ENCODE measurements around the gene MEN1.

The MEN1 gene

GRCh38 chr11:64778473-64779298 lies 31.7 kb downstream of the MEN1 start, which contains the start of gene SF1:
TSS of gene SF1 (minus strand) at chr11:64778542. CDS start at chr11:64778392, 150 bp downstream.
- peak; percentile 96 to 100 (median 99) for DNase-seq

GRCh38 chr11:64778223-64778472 lies 32.2 kb downstream of the MEN1 start:
- no peak for DNase-seq

GRCh38 chr11:64777449-64778222 lies 32.7 kb downstream of the MEN1 start:
- peak; percentile 63 to 92 (median 72) for DNase-seq

- DNase-seq, result no peak
Measured at GRCh38 chr11:64776875-64777274, 33.5 kb downstream of the MEN1 start.

GRCh38 chr11:64776425-64776824 lies 33.9 kb downstream of the MEN1 start:
- no peak for DNase-seq

GRCh38 chr11:64774144-64774543 lies 36.2 kb downstream of the MEN1 start:
- no peak for DNase-seq

- DNase-seq, result no peak
Measured at GRCh38 chr11:64772303-64773018, 37.9 kb downstream of the MEN1 start.

- no peak for DNase-seq
Measured at GRCh38 chr11:64771861-64772260, 38.5 kb downstream of the MEN1 start.

GRCh38 chr11:64770120-64770519 lies 40.2 kb downstream of the MEN1 start:
- no peak for DNase-seq

- DNase-seq, result no peak
Measured at GRCh38 chr11:64769283-64769682, 41.1 kb downstream of the MEN1 start.

- no peak for DNase-seq
Measured at GRCh38 chr11:64768300-64768694, 42.1 kb downstream of the MEN1 start.

- peak; percentile 52 to 78 (median 66) for DNase-seq
Measured at GRCh38 chr11:64767344-64768299, 42.7 kb downstream of the MEN1 start.

GRCh38 chr11:64766881-64767280 lies 43.5 kb downstream of the MEN1 start:
- DNase-seq, result no peak

GRCh38 chr11:64765851-64766665 lies 44.3 kb downstream of the MEN1 start:
- no peak for DNase-seq

- no peak for DNase-seq
Measured at GRCh38 chr11:64765291-64765850, 45.0 kb downstream of the MEN1 start.

- DNase-seq, result no peak
Measured at GRCh38 chr11:64764753-64765152, 45.6 kb downstream of the MEN1 start.

- DNase-seq, result peak in 3 of 5 experiments; percentile 63 to 87 (median 80)
Measured at GRCh38 chr11:64764040-64764611, 46.2 kb downstream of the MEN1 start.

- no peak for DNase-seq
Measured at GRCh38 chr11:64763526-64764039, 46.8 kb downstream of the MEN1 start.

- peak in 2 of 5 experiments; percentile 29 to 52 for DNase-seq
Measured at GRCh38 chr11:64762674-64763525, 47.5 kb downstream of the MEN1 start.

Data from T-helper 2 cell (primary cell).